Measurements from ENCODE around the gene ASB15.
"Not testable (repeated sequence)": the region's sequence is repeated elsewhere in the genome, so short reads cannot be mapped to it uniquely, and the experiment has no call there.

Gene ASB15

GRCh38 chr7:123629281-123629680, 27.7 kb downstream of the ASB15 start:
- Histone ChIP-seq H4K20me1 (ENCODE audit: insufficient read depth, low read length, poor library complexity, severe bottlenecking) (no peaks in the 10 kb centered on the region), H3K4me1 (ENCODE audit: insufficient read depth, low read length, poor library complexity, severe bottlenecking) (no peaks in the 10 kb centered on the region), H2AFZ (ENCODE audit: low read length) (no peak overlapping the region), H3F3A (ENCODE audit: low read depth) (no peaks in the 10 kb centered on the region), H3K4me2 (ENCODE audit: low read depth, low read length, poor library complexity, severe bottlenecking) (no peak overlapping the region), H3K9me3 (ENCODE audit: insufficient read depth, low read depth, low read length) (no peaks in the 10 kb centered on the region), H3K79me2 (ENCODE audit: insufficient read depth, low read length) (no peaks in the 10 kb centered on the region), H3K27me3 (ENCODE audit: insufficient read depth, low read length, poor library complexity, severe bottlenecking) (no peaks in the 10 kb centered on the region), H3K36me3 (ENCODE audit: insufficient read depth, low read length) (no peaks in the 10 kb centered on the region), H3K9ac (ENCODE audit: low read depth, low read length, poor library complexity, severe bottlenecking) (no peak overlapping the region), H3K9me2 (replicated peaks; ENCODE audit: low read depth, low read length) (no peaks in the 10 kb centered on the region), H3K4me3 (ENCODE audit: low read length, poor library complexity, severe bottlenecking) (no peak overlapping the region)
- TF ChIP-seq CTCF (conservative IDR thresholded peaks at IDR 0.05; ENCODE audit: low read length) (no peak), EZH2phosphoT487 (IDR thresholded peaks at IDR 0.05; ENCODE audit: borderline replicate concordance) (no peak)

GRCh38 chr7:123632808-123633207, 31.2 kb downstream of the ASB15 start:
- no peak overlapping the region for H3K4me3 ChIP-seq (ENCODE audit: low read length, poor library complexity, severe bottlenecking)
- TF ChIP-seq CTCF (conservative IDR thresholded peaks at IDR 0.05; ENCODE audit: low read length) (no peak), EZH2phosphoT487 (IDR thresholded peaks at IDR 0.05; ENCODE audit: borderline replicate concordance) (no peak)

GRCh38 chr7:123633553-123633952, 31.9 kb downstream of the ASB15 start:
- Histone ChIP-seq H2AFZ (ENCODE audit: low read length) (no peak overlapping the region), H3K9me2 (replicated peaks; ENCODE audit: low read depth, low read length) (no peaks in the 10 kb centered on the region), H3K4me2 (ENCODE audit: low read depth, low read length, poor library complexity, severe bottlenecking) (no peak overlapping the region), H3K36me3 (ENCODE audit: insufficient read depth, low read length) (no peaks in the 10 kb centered on the region), H3K27me3 (ENCODE audit: insufficient read depth, low read length, poor library complexity, severe bottlenecking) (no peaks in the 10 kb centered on the region), H3K9ac (ENCODE audit: low read depth, low read length, poor library complexity, severe bottlenecking) (no peak overlapping the region), H4K20me1 (ENCODE audit: insufficient read depth, low read length, poor library complexity, severe bottlenecking) (no peaks in the 10 kb centered on the region), H3K79me2 (ENCODE audit: insufficient read depth, low read length) (no peaks in the 10 kb centered on the region), H3K9me3 (ENCODE audit: insufficient read depth, low read depth, low read length) (no peaks in the 10 kb centered on the region), H3F3A (ENCODE audit: low read depth) (no peaks in the 10 kb centered on the region), H3K4me1 (ENCODE audit: insufficient read depth, low read length, poor library complexity, severe bottlenecking) (no peaks in the 10 kb centered on the region), H3K4me3 (ENCODE audit: low read length, poor library complexity, severe bottlenecking) (no peak overlapping the region)
- TF ChIP-seq CTCF (conservative IDR thresholded peaks at IDR 0.05; ENCODE audit: low read length), result no peak
- TF ChIP-seq EZH2phosphoT487 (IDR thresholded peaks at IDR 0.05; ENCODE audit: borderline replicate concordance), result no peak

More at GRCh38 chr7:123632808-123633207, 31.2 kb downstream of the ASB15 start:
- Histone ChIP-seq H3K9me3 (ENCODE audit: insufficient read depth, low read depth, low read length) (no peaks in the 10 kb centered on the region), H3K9me2 (replicated peaks; ENCODE audit: low read depth, low read length) (no peaks in the 10 kb centered on the region), H4K20me1 (ENCODE audit: insufficient read depth, low read length, poor library complexity, severe bottlenecking) (no peaks in the 10 kb centered on the region), H3K9ac (ENCODE audit: low read depth, low read length, poor library complexity, severe bottlenecking) (no peak overlapping the region), H3K36me3 (ENCODE audit: insufficient read depth, low read length) (no peaks in the 10 kb centered on the region), H3F3A (ENCODE audit: low read depth) (no peaks in the 10 kb centered on the region), H3K4me1 (ENCODE audit: insufficient read depth, low read length, poor library complexity, severe bottlenecking) (no peaks in the 10 kb centered on the region), H2AFZ (ENCODE audit: low read length) (no peak overlapping the region), H3K79me2 (ENCODE audit: insufficient read depth, low read length) (no peaks in the 10 kb centered on the region), H3K4me2 (ENCODE audit: low read depth, low read length, poor library complexity, severe bottlenecking) (no peak overlapping the region), H3K27me3 (ENCODE audit: insufficient read depth, low read length, poor library complexity, severe bottlenecking) (no peaks in the 10 kb centered on the region)

DNA sequence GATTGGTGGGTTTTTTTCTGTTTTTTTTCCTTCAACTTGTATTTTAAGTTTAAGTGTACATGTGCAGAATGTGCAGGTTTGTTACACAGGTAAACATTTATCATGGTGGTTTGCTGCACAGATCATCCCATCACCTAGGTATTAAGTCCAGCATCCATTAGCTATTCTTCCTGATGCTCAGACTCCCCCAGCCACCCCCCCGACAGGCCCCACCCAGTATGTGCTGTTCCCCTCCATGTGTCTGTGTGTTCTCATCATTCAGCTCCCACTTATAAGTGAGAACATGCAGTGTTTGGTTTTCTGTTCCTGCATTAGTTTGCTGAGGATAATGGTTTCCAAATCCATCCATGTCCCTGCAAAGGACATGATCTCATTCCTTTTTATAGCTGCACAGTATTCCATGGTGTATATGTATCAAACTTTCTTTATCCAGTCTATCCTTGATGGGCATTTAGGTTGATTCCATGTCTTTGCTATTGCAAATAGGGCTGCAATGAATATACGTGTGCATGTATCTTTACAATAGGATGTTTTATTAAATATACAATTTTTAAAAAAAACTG, 32.5 kb downstream of the ASB15 start:
- not testable (repeated sequence) for H3K9ac ChIP-seq (ENCODE audit: low read depth, low read length, poor library complexity, severe bottlenecking); H4K20me1 ChIP-seq (ENCODE audit: insufficient read depth, low read length, poor library complexity, severe bottlenecking); H2AFZ ChIP-seq (ENCODE audit: low read length); H3K79me2 ChIP-seq (ENCODE audit: insufficient read depth, low read length); H3K27me3 ChIP-seq (ENCODE audit: insufficient read depth, low read length, poor library complexity, severe bottlenecking); H3F3A ChIP-seq (ENCODE audit: low read depth); H3K9me2 ChIP-seq (replicated peaks; ENCODE audit: low read depth, low read length); H3K4me2 ChIP-seq (ENCODE audit: low read depth, low read length, poor library complexity, severe bottlenecking); H3K4me1 ChIP-seq (ENCODE audit: insufficient read depth, low read length, poor library complexity, severe bottlenecking); H3K9me3 ChIP-seq (ENCODE audit: insufficient read depth, low read depth, low read length); H3K4me3 ChIP-seq (ENCODE audit: low read length, poor library complexity, severe bottlenecking); H3K36me3 ChIP-seq (ENCODE audit: insufficient read depth, low read length)
